Measurements from ENCODE around the gene ETV1. TPM values are rescaled to one million over a fixed set of nuclear protein-coding genes. Genes with fewer than 3 reads are reported as not detected.

Gene ETV1
- total RNA-seq, 2 experiments from 2014 or later, result not detected

DNA sequence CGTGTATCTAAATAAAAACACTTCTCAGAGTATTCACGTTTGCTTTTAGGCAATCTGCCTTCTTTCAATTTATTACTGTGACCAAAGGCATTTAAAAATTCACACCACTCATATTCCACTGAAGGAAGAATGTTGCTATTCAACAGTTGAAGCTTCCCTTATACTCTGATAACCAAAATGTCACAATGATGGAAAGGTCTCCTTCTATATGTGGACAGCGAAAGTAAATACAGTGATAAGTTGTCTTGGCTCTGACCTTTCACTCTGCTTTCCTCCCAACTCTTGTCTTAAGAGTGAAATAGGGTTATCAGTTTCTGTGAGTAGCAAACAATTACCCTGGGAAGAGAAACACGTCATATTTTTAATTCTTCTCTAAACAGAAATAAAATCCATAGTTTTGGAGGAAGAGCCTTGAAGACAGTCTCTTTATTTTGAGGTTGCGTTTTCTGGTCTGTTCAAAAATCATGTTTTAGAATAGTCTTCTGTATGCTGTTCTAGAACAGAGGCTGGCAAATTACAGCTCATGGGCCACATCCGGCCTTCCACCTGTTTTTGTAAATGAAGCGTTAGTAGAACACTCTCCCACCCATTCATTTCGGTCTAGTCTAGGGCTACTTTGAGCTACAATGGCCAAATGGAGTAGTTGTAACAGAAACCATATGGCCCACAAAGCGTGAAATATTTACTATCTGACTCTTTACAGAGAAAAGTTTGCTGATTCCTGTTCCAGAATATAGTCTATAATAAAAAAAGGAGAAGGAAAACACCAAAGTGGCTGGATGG, 41.3 kb downstream of the ETV1 start:
- TF ChIP-seq, protein P1, sequence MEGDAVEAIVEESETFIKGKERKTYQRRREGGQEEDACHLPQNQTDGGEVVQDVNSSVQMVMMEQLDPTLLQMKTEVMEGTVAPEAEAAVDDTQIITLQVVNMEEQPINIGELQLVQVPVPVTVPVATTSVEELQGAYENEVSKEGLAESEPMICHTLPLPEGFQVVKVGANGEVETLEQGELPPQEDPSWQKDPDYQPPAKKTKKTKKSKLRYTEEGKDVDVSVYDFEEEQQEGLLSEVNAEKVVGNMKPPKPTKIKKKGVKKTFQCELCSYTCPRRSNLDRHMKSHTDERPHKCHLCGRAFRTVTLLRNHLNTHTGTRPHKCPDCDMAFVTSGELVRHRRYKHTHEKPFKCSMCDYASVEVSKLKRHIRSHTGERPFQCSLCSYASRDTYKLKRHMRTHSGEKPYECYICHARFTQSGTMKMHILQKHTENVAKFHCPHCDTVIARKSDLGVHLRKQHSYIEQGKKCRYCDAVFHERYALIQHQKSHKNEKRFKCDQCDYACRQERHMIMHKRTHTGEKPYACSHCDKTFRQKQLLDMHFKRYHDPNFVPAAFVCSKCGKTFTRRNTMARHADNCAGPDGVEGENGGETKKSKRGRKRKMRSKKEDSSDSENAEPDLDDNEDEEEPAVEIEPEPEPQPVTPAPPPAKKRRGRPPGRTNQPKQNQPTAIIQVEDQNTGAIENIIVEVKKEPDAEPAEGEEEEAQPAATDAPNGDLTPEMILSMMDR (IDR thresholded peaks at IDR 0.05), result no peak
- H3K27me3 ChIP-seq (ENCODE audit: control insufficient read depth in 1 of 2, insufficient read depth in 2 of 2, low read length in 2 of 2), result no peaks in the 10 kb centered on the region
- H3K27ac Mint-ChIP-seq, result no peak overlapping the region
- H3K27me3 Mint-ChIP-seq, result no peaks in the 10 kb centered on the region
- no peak overlapping the region for H3K4me3 Mint-ChIP-seq
- H3K36me3 ChIP-seq (ENCODE audit: insufficient read depth, low read length), result no peaks in the 10 kb centered on the region
- no peaks in the 10 kb centered on the region for H3K4me1 Mint-ChIP-seq (ENCODE audit: low read depth)
- CTCF ChIA-PET, result interaction anchor here (0.7 kb wide), 1 partner anchor 13 kb away, joined by 3 read pairs; no protein-coding TSS in a partner anchor
- no peak overlapping the region for H3K4me3 ChIP-seq (ENCODE audit: low read length)
- intact Hi-C loops (cut with DNase I, micrococcal nuclease), result no loop called here
- H3K36me3 Mint-ChIP-seq (ENCODE audit: low read depth), result no peaks in the 10 kb centered on the region
- DNase-seq, result no peak
- ATAC-seq (ENCODE audit: poor library complexity), result no peak
- no peaks in the 10 kb centered on the region for H3K9me3 ChIP-seq (ENCODE audit: control insufficient read depth in 1 of 2, insufficient read depth in 1 of 2, low read length in 2 of 2)
- H3K9me3 Mint-ChIP-seq, result no peaks in the 10 kb centered on the region
- H3K27ac ChIP-seq (ENCODE audit: low read depth in 1 of 2, low read length in 2 of 2), result no peak overlapping the region
- no peaks in the 10 kb centered on the region for H3K4me1 ChIP-seq (ENCODE audit: insufficient read depth, low read length)
- POLR2A ChIA-PET, result no interaction called here

DNA sequence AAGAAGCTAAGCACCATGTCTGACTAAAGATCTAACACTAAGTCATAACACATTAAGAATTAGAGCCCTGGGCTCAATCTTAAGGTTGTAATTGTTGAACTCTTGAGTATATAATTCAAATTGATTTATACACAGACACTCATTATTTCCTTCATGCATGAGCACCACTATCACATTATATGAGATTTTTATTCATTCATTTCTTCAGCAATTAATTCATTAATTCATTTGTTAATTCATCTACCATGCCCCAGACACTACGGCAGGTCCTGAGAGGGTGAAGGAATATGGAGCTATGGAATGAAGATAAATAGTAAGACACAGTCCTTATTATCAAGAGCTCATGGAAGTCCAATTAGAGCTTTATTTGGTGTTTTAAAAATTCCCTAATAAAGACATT, 41.9 kb downstream of the ETV1 start:
- ChIA-PET CTCF (interaction anchor here (0.7 kb wide), 1 partner anchor 11 kb away, joined by 3 read pairs; no protein-coding TSS in a partner anchor), POLR2A (no interaction called here)
- Mint-ChIP-seq H3K9me3 (no peaks in the 10 kb centered on the region), H3K27ac (no peak overlapping the region), H3K27me3 (no peaks in the 10 kb centered on the region), H3K4me3 (no peak overlapping the region), H3K4me1 (ENCODE audit: low read depth) (no peaks in the 10 kb centered on the region), H3K36me3 (ENCODE audit: low read depth) (no peaks in the 10 kb centered on the region)
- Histone ChIP-seq H3K27ac (ENCODE audit: low read depth in 1 of 2, low read length in 2 of 2) (no peak overlapping the region), H3K36me3 (ENCODE audit: insufficient read depth, low read length) (no peaks in the 10 kb centered on the region), H3K9me3 (ENCODE audit: control insufficient read depth in 1 of 2, insufficient read depth in 1 of 2, low read length in 2 of 2) (no peaks in the 10 kb centered on the region), H3K27me3 (ENCODE audit: control insufficient read depth in 1 of 2, insufficient read depth in 2 of 2, low read length in 2 of 2) (no peaks in the 10 kb centered on the region), H3K4me3 (ENCODE audit: low read length) (no peak overlapping the region), H3K4me1 (ENCODE audit: insufficient read depth, low read length) (no peaks in the 10 kb centered on the region)
- intact Hi-C loops (cut with DNase I, micrococcal nuclease), result no loop called here
- TF ChIP-seq, protein P1 (IDR thresholded peaks at IDR 0.05), result no peak
- DNase-seq (no peak), ATAC-seq (ENCODE audit: poor library complexity) (no peak)

DNA sequence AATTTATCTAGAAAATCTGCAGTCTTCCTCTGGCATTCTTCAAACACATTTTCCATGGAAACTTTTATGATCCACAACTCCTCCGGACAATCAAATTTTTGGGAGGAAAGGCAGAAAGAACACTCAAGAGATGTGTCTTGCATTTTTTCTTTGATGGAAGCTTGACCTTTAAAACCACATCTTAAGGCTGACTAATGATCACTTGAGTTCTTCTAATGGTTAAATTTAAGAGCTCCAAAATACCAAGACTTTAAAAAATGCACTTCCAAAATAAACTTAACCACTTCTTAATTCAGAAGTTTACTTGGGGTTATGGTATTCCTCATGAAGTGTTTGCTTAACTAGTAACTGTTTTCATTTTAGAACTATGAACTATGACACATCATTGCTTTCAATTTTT, 43.3 kb downstream of the ETV1 start:
- Mint-ChIP-seq H3K4me1 (ENCODE audit: low read depth) (no peaks in the 10 kb centered on the region), H3K4me3 (no peak overlapping the region), H3K27ac (no peak overlapping the region), H3K9me3 (no peaks in the 10 kb centered on the region), H3K27me3 (no peaks in the 10 kb centered on the region), H3K36me3 (ENCODE audit: low read depth) (no peaks in the 10 kb centered on the region)
- CTCF ChIA-PET, result no interaction called here
- Histone ChIP-seq H3K36me3 (ENCODE audit: insufficient read depth, low read length) (no peaks in the 10 kb centered on the region), H3K27ac (ENCODE audit: low read depth in 1 of 2, low read length in 2 of 2) (no peak overlapping the region), H3K4me3 (ENCODE audit: low read length) (no peak overlapping the region), H3K9me3 (ENCODE audit: control insufficient read depth in 1 of 2, insufficient read depth in 1 of 2, low read length in 2 of 2) (no peaks in the 10 kb centered on the region), H3K4me1 (ENCODE audit: insufficient read depth, low read length) (no peaks in the 10 kb centered on the region), H3K27me3 (ENCODE audit: control insufficient read depth in 1 of 2, insufficient read depth in 2 of 2, low read length in 2 of 2) (no peaks in the 10 kb centered on the region)
- POLR2A ChIA-PET, result no interaction called here
- ATAC-seq (ENCODE audit: poor library complexity) (no peak), DNase-seq (no peak)
- TF ChIP-seq, protein P1 (IDR thresholded peaks at IDR 0.05), result no peak
- intact Hi-C loops (cut with DNase I, micrococcal nuclease), result no loop called here
